CD4-positive, alpha-beta T cell (primary cell): ENCODE data around the gene CMIP. TPM values are rescaled to one million over a fixed set of nuclear protein-coding genes. Genes with fewer than 3 reads are reported as not detected.

Experiments used
- ATAC-seq: fragments of 200-7000 bp; cut with Tn5 transposase; one replicate; pipeline ENCODE4 v1.10.0; 2022; ENCODE audit warnings: mild to moderate bottlenecking; ENCODE audit not compliant: poor library complexity
- CTCF ChIA-PET: fragments of 350-600 bp; sonication (Branson Sonifier 250); formaldehyde crosslinking; loops from one replicate; lab custom pipeline; 2021; ENCODE audit warnings: antibody characterized with exemption, inconsistent platforms; lab: Charles Lee
- POLR2A ChIA-PET: fragments of 350-600 bp; sonication (Branson Sonifier 250); formaldehyde crosslinking; loops from one replicate; lab custom pipeline; 2021; ENCODE audit warnings: antibody characterized with exemption, inconsistent platforms; lab: Charles Lee
- DNase-seq, 14 experiments: peaks; one replicate each; pipeline ENCODE4 v3.0.0-alpha.2; 2013 to 2020; ENCODE audit warnings: mixed read lengths in 2 of 14
- H3K27ac ChIP-seq, 2 donors: one replicate each; pipeline versions ENCODE4 v1.5.1 to v1.7.0; 2013; ENCODE audit warnings: low read length in 2 of 2, low read depth in 1 of 2, mild to moderate bottlenecking in 1 of 2
- H3K27me3 ChIP-seq, 2 experiments: 1 replicate in 1 of 2; 2 replicates in 1 of 2; pipeline versions ENCODE4 v1.6.1 to v1.7.0; 2013; ENCODE audit warnings: low read length in 2 of 2, control low read depth in 1 of 2, mild to moderate bottlenecking in 1 of 2, moderate library complexity in 1 of 2; ENCODE audit not compliant: insufficient read depth in 2 of 2, control insufficient read depth in 1 of 2
- H3K36me3 ChIP-seq: one replicate; pipeline ENCODE4 v1.6.1; 2013; ENCODE audit warnings: low read length, control low read depth; ENCODE audit not compliant: insufficient read depth
- H3K4me1 ChIP-seq: one replicate; pipeline ENCODE4 v1.6.1; 2013; ENCODE audit warnings: low read length, control low read depth; ENCODE audit not compliant: insufficient read depth
- H3K4me3 ChIP-seq: one replicate; pipeline ENCODE4 v1.5.1; 2013; ENCODE audit warnings: mild to moderate bottlenecking, low read length, moderate library complexity
- H3K9me3 ChIP-seq, 2 experiments: 1 replicate in 1 of 2; 2 replicates in 1 of 2; pipeline versions ENCODE4 v1.6.1 to v1.7.0; 2013; ENCODE audit warnings: low read length in 2 of 2, mild to moderate bottlenecking in 2 of 2, control low read depth in 1 of 2, moderate library complexity in 1 of 2; ENCODE audit not compliant: control insufficient read depth in 1 of 2, insufficient read depth in 1 of 2
- H3K27ac Mint-ChIP-seq: one replicate; pipeline ENCODE4 v1.8.0; 2020; ENCODE audit warnings: mixed read lengths
- H3K27me3 Mint-ChIP-seq: one replicate; pipeline ENCODE4 v1.8.0; 2021; ENCODE audit warnings: mixed read lengths
- H3K36me3 Mint-ChIP-seq: one replicate; pipeline ENCODE4 v1.8.0; 2021; ENCODE audit warnings: low read depth, mixed read lengths
- H3K4me1 Mint-ChIP-seq: one replicate; pipeline ENCODE4 v1.8.0; 2021; ENCODE audit warnings: low read depth, mixed read lengths
- H3K4me3 Mint-ChIP-seq: one replicate; pipeline ENCODE4 v1.8.0; 2020; ENCODE audit warnings: mild to moderate bottlenecking, mixed read lengths
- H3K9me3 Mint-ChIP-seq: one replicate; pipeline ENCODE4 v1.8.0; 2020; ENCODE audit warnings: mixed read lengths
- intact Hi-C, 2 experiments: fragments of 100-400 bp; cut with DNase I in 1 of 2; cut with micrococcal nuclease in 1 of 2; formaldehyde crosslinking; loops; one replicate each; pipeline versions ENCODE4 v1.15.1 to v1.9.0; 2023 to 2025; cut with DNase I, micrococcal nuclease
- total RNA-seq, 174 experiments: library from RNA in 2 of 174; stranded (reverse) in 2 of 174; gene quantifications; one replicate each; pipeline ENCODE4 v1.2.3 and lab custom pipeline; 2021 to 2026
- TF ChIP-seq, protein P1 (sequence below): fragments of 200-600 bp; IDR thresholded peaks from one replicate; pipeline ENCODE4 v1.8.0; 2022; ENCODE audit warnings: antibody characterized with exemption, mild to moderate bottlenecking

CMIP gene
- total RNA-seq, 2 experiments from 2014 or later = 33.5 to 35.3 TPM

DNA sequence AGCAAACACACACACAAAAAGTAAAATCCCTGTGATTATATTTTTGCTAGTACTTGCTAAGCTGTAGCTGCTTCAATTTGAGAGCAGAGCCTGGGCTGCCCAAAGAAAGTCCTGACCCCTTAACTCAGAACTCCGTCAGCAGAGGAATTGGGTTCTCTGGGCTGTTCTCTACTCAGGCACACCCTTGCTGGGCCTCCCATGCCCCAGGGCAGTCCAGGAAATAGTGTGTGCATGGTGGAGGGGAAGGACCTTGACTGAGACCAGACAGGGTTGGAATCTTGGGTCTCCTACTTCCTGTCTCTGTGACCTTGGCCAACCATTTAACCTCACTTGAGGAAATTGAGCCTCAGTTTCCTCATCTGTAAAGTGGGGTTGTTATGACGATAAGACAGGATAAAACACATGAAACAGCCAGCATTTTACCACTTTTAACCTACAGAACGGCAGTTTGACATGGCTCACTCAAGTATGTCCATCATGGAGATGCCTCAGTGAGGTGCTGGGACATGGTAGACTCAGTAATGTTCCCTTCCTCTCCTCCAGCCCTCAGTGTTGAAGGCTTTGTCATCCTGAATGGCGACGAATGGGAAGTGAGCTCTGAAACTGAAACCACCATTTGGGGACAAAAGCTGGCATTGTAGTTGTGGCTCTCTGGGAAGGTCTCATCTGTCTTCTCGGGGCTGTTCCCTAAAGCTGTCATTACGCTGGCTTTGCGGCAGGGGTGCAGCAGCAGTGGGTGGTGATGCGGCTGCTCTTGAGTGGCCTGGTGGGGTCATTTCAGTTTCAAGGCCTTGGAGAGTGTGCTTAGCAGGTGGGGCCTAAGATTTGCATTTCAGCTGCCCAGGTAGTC lies 74.9 kb downstream of the CMIP start:
- H3K36me3 ChIP-seq = peaks cover 14% of the 10 kb centered on the region
- TF ChIP-seq, protein P1, sequence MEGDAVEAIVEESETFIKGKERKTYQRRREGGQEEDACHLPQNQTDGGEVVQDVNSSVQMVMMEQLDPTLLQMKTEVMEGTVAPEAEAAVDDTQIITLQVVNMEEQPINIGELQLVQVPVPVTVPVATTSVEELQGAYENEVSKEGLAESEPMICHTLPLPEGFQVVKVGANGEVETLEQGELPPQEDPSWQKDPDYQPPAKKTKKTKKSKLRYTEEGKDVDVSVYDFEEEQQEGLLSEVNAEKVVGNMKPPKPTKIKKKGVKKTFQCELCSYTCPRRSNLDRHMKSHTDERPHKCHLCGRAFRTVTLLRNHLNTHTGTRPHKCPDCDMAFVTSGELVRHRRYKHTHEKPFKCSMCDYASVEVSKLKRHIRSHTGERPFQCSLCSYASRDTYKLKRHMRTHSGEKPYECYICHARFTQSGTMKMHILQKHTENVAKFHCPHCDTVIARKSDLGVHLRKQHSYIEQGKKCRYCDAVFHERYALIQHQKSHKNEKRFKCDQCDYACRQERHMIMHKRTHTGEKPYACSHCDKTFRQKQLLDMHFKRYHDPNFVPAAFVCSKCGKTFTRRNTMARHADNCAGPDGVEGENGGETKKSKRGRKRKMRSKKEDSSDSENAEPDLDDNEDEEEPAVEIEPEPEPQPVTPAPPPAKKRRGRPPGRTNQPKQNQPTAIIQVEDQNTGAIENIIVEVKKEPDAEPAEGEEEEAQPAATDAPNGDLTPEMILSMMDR = no peak
- DNase-seq (peak in 2 of 14 experiments; percentile 51), ATAC-seq (no peak)
- no peaks in the 10 kb centered on the region for H3K27me3 ChIP-seq
- H3K4me3 Mint-ChIP-seq = no peak overlapping the region
- peak overlapping the region in 1 of 2 donors; percentile 44 for H3K27ac ChIP-seq
- H3K36me3 Mint-ChIP-seq = peaks cover 8% of the 10 kb centered on the region
- peaks cover 0 to 5% of the 10 kb centered on the region in 2 experiments for H3K9me3 ChIP-seq
- peaks cover 55% of the 10 kb centered on the region for H3K4me1 ChIP-seq
- POLR2A ChIA-PET = no interaction called here
- intact Hi-C loops = loop anchor here in 1 of 2 experiments (2.0 to 5.0 kb wide), 2 partner anchors 49 to 77 kb away; partner anchors contain the start of gene CMIP
- peak overlapping the region; percentile 81 for H3K27ac Mint-ChIP-seq
- CTCF ChIA-PET = no interaction called here
- peaks cover 46% of the 10 kb centered on the region for H3K4me1 Mint-ChIP-seq
- H3K4me3 ChIP-seq = no peak overlapping the region
- H3K27me3 Mint-ChIP-seq = no peaks in the 10 kb centered on the region
- no peaks in the 10 kb centered on the region for H3K9me3 Mint-ChIP-seq

DNA sequence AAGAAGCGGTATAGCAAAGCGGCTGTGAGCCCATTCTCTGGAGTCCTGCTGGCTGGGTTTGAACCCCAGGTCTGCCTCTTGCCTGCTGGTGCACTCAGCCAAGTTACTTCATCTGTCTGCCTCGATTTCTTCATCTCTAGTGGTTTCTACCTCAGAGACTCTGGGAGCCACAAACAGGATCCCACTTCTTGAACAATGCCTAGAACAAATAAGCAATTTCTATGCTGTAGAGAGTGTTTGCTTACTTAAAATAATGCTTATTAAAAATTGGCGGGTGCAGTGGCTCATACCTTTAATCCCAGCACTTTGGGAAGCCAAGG lies 75.5 kb downstream of the CMIP start:
- no peak overlapping the region for H3K4me3 Mint-ChIP-seq
- H3K27ac ChIP-seq = peak overlapping the region in 1 of 2 donors; percentile 69
- H3K36me3 Mint-ChIP-seq = peaks cover 8% of the 10 kb centered on the region
- intact Hi-C loops = loop anchor here in 1 of 2 experiments (2.0 to 5.0 kb wide), 2 partner anchors 49 to 78 kb away; partner anchors contain the start of gene CMIP
- H3K36me3 ChIP-seq = peaks cover 14% of the 10 kb centered on the region
- peaks cover 60% of the 10 kb centered on the region for H3K4me1 ChIP-seq
- H3K4me1 Mint-ChIP-seq = peaks cover 48% of the 10 kb centered on the region
- no peak overlapping the region for H3K4me3 ChIP-seq
- H3K27me3 Mint-ChIP-seq = no peaks in the 10 kb centered on the region
- H3K27me3 ChIP-seq = no peaks in the 10 kb centered on the region
- peaks cover 0 to 5% of the 10 kb centered on the region in 2 experiments for H3K9me3 ChIP-seq
- POLR2A ChIA-PET = no interaction called here
- no peak for ATAC-seq
- no peaks in the 10 kb centered on the region for H3K9me3 Mint-ChIP-seq
- H3K27ac Mint-ChIP-seq = peak overlapping the region; percentile 81
- TF ChIP-seq, protein P1 = no peak
- DNase-seq = no peak
- CTCF ChIA-PET = no interaction called here

DNA sequence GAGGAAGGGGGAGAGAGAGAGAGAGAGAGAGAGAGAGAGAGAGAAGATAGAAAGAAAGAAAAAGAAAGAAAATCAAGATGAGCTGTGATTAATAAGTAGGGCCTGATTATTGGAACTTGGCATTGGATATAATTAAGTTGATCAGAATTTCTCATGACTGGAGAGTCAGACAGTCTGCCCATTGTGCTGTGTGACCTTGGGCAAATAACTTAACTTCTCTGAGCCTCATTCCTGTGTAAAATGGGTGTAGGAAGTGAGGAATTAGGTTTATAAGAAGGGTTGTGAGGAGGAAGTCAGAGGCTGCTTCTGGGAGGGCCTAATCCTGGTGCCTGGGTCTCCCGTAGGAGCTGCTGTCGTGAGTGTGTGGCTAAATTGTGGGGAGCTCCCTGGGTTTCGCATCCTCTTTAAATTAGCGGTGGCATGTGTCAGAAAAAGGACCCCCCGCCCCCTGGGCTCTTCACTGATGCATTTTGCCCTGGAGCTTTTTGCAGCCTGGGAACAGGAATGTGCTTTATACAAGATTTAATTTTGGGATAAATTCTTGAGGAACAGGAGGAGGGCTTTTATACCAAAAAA lies 76.0 kb downstream of the CMIP start:
- DNase-seq (peak in 2 of 14 experiments; percentile 40 to 42), ATAC-seq (no peak)
- no peaks in the 10 kb centered on the region for H3K27me3 Mint-ChIP-seq
- peaks cover 0 to 5% of the 10 kb centered on the region in 2 experiments for H3K9me3 ChIP-seq
- no peaks in the 10 kb centered on the region for H3K27me3 ChIP-seq
- no peaks in the 10 kb centered on the region for H3K9me3 Mint-ChIP-seq
- H3K27ac Mint-ChIP-seq = peak overlapping the region; percentile 81
- no peak overlapping the region for H3K4me3 ChIP-seq
- H3K27ac ChIP-seq = peak overlapping the region in 1 of 2 donors; percentile 69
- ChIA-PET CTCF (no interaction called here), POLR2A (interaction anchor here (1.2 kb wide), 1 partner anchor 51 kb away, joined by 5 read pairs; no protein-coding TSS in a partner anchor)
- TF ChIP-seq, protein P1 = no peak
- intact Hi-C loops = loop anchor here in 1 of 2 experiments (2.0 to 5.0 kb wide), 2 partner anchors 50 to 78 kb away; partner anchors contain the start of gene CMIP
- H3K4me1 Mint-ChIP-seq = peaks cover 51% of the 10 kb centered on the region
- H3K4me1 ChIP-seq = peaks cover 64% of the 10 kb centered on the region
- H3K36me3 ChIP-seq = peaks cover 14% of the 10 kb centered on the region
- peaks cover 8% of the 10 kb centered on the region for H3K36me3 Mint-ChIP-seq
- H3K4me3 Mint-ChIP-seq = no peak overlapping the region
